HG02571 (cell line): Measurements from ENCODE around the gene NOL6.
A peak's percentile ranks its signal among the peaks of the same experiment; 100 is the strongest.
"Not testable (repeated sequence)": the region's sequence is repeated elsewhere in the genome, so short reads cannot be mapped to it uniquely, and the experiment has no call there.

Source experiments
- ATAC-seq: cut with Tn5 transposase; IDR thresholded peaks from one replicate; pipeline ENCODE4 v1.9.1; 2021; ENCODE audit warnings: mild to moderate bottlenecking, moderate library complexity; ENCODE audit not compliant: unreplicated experiment

The NOL6 gene, protein sequence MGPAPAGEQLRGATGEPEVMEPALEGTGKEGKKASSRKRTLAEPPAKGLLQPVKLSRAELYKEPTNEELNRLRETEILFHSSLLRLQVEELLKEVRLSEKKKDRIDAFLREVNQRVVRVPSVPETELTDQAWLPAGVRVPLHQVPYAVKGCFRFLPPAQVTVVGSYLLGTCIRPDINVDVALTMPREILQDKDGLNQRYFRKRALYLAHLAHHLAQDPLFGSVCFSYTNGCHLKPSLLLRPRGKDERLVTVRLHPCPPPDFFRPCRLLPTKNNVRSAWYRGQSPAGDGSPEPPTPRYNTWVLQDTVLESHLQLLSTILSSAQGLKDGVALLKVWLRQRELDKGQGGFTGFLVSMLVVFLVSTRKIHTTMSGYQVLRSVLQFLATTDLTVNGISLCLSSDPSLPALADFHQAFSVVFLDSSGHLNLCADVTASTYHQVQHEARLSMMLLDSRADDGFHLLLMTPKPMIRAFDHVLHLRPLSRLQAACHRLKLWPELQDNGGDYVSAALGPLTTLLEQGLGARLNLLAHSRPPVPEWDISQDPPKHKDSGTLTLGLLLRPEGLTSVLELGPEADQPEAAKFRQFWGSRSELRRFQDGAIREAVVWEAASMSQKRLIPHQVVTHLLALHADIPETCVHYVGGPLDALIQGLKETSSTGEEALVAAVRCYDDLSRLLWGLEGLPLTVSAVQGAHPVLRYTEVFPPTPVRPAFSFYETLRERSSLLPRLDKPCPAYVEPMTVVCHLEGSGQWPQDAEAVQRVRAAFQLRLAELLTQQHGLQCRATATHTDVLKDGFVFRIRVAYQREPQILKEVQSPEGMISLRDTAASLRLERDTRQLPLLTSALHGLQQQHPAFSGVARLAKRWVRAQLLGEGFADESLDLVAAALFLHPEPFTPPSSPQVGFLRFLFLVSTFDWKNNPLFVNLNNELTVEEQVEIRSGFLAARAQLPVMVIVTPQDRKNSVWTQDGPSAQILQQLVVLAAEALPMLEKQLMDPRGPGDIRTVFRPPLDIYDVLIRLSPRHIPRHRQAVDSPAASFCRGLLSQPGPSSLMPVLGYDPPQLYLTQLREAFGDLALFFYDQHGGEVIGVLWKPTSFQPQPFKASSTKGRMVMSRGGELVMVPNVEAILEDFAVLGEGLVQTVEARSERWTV

GRCh38 chr9:33473643-33474352, at the start of gene NOL6:
NOL6 (minus strand) TSS chr9:33473924; CDS start chr9:33473842, 82 bp downstream.
- ATAC-seq: peak; percentile 97

DNA sequence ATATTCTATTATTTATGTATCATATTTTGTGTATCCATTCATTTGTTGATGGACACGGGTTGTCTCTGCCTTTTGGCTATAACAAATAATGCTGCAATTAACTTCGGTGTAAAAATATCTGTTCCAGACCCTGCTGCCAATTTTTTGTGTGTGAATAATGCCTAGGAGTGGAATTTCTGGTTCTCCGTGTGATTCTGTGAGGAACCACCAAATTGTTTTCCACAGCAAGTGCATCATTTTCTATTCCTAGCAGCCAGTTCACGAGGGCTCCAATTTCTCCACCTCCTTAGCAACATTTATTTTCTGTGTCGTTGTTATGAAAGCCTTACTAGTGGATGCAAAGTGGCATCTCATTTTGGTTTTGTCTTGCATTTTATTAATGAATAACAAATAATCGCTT, 48.1 kb upstream of the NOL6 start:
- not testable (repeated sequence) for ATAC-seq

GRCh38 chr9:33517934-33518577, 44.3 kb upstream of the NOL6 start:
- not testable (repeated sequence) for ATAC-seq

- no peak for ATAC-seq
These were observed 43.6 kb upstream of the NOL6 start for GRCh38 chr9:33517373-33517772.

DNA sequence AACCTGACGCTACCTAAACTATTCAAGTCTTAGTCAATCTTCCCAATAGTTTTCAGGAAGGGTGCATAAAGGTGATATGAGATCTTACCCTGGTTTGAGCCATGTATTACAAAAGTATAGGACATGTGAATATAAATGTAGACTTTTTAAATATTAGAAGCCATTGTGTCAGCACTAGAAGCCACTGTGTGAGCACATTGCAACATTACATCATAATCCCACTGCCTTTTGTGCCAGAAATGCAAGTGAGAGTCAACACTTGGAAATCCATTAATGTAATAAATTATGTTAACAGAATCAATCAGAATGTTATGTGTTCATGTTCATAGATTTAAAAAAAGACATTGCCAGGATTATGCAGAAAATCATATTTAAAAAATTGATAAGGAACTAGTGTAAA, 42.7 kb upstream of the NOL6 start:
- ATAC-seq: not testable (repeated sequence)

GRCh38 chr9:33515342-33515995, 41.7 kb upstream of the NOL6 start:
- ATAC-seq: not testable (repeated sequence)

DNA sequence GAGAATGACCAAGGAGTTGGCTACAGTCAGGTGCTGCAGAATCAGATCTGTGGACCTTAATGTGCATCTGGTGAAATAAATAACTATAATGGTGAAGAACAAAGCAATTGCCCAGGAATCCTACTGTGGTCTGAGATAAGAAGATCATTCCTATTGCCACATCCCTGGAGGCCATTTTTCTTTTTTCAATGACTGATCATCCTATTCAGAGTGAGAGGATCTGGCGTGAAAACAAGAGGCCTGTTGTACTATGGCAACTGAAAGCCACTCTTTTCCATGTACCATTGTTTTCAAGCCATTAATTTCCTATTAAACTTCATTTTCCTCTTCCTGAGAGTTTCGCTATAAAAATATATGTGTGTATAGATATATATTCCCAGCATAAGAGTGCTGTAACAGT, 38.8 kb upstream of the NOL6 start:
- not testable (repeated sequence) for ATAC-seq

DNA sequence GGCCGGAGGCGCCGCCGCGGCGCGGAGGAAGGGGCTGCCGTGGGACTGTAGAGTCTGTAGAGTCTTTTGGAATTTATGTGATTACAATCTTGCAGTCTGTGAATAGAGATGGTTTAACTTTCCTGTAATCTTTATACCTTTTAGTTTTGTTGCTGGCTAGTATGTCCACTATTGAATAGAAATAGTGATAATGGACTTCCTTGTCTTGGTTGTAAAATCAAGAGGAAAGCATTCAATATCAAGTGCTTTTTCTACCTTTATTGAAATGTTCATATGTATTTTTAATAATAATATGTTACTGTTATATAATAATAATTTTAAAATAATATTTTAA, 37.4 kb upstream of the NOL6 start:
- not testable (repeated sequence) for ATAC-seq

DNA sequence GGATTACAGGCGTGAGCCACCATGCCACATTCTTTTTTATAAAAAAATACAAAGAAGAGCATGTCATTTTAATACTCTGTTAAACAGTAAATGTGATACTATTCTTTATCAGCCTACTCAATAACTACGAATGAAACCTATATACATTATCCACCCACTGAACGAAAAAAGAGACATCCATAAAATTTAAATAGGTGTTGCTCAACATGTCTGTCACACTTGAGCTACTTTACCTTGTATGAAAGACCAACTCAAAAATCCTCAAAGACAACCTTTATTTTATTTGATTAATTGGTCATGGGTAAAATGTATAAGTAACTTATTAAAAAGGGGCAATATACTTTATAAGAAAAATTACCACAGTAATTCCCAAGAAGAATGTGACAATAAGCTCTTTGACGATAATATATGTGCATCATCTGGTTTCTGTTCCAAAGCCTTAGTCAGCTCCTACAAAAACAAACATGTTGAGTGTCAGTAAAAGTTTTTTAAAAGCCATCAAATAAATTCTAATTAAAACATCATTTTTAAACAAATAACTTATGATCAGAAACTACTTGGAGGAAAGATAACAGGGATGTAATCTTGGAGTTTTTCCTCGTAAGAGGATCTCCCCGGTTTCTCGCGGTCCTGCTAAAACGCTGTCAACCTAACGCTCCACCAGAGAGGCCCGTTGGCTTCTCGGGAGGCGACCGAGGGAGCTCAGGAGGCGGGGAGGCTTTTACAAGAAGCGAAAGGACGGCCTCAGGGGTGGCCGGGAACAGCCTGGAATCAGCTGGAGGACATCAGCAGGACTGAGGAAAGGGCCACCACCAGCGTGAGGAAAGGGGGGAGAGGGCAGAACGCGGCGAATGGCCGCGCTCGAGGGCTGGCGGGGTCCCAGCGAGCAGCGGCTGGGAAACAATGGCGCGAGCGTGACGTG, 36.8 kb upstream of the NOL6 start:
- ATAC-seq: peak; percentile 61

- no peak for ATAC-seq
These were observed 33.1 kb upstream of the NOL6 start for GRCh38 chr9:33506626-33507370.

DNA sequence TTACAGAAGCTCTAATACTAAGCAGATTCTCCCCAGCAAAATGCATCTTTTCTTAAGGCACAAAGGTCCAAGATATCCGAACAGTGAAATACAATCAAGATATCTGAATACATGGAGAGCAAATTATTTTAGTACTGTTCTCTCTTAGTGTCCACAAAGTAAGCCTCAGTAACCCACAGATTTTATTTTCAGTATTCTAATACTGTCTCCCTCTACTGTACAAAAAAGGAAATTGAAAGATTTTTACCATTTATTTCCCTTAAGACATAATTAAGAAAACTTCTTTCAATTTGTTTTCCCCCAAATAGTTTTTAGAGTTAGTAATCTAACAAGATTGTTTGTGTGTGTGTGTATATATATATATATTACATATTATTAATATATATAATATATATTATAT, 24.7 kb upstream of the NOL6 start:
- no peak for ATAC-seq

- not testable (repeated sequence) for ATAC-seq
These were observed 20.1 kb upstream of the NOL6 start for GRCh38 chr9:33493819-33494218.

GRCh38 chr9:33489066-33489465, 15.3 kb upstream of the NOL6 start:
- no peak for ATAC-seq

DNA sequence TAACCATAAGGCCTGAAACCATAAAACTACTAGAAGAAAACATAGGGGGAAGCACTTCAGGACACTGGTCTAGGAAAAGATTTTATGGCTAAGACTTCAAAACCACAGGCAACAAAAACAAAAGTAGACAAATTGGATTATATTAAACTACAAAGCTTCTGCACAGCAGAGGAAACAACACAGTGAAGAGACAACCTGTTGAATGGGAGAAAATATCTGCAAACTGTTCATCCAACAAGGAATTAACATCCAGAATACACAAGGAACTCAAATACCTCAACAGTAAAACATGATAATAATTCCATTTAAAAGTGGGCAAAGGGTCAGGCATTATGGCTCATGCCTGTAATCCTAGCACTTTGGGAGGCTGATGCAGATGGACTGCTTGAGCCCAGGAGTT, 11.6 kb upstream of the NOL6 start:
- not testable (repeated sequence) for ATAC-seq

DNA sequence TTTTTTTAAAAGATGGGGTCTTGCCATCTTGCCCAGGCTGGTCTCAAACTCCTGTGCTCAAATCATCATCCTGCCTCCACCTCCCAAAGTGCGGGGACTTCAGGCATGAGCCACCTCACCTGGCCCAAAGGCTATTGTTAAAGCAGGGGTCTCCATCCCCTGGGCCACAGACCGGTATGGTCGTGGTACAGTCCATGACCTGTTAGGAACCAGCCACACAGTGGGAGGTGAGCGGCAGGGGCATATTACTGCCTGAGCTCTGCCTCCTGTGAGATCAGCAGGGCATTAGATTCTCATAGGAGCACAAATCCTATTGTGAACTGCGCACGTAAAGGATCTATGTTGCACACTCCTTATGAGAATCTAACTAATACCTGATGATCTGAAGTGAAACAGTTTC, 7.3 kb upstream of the NOL6 start:
- ATAC-seq: no peak

DNA sequence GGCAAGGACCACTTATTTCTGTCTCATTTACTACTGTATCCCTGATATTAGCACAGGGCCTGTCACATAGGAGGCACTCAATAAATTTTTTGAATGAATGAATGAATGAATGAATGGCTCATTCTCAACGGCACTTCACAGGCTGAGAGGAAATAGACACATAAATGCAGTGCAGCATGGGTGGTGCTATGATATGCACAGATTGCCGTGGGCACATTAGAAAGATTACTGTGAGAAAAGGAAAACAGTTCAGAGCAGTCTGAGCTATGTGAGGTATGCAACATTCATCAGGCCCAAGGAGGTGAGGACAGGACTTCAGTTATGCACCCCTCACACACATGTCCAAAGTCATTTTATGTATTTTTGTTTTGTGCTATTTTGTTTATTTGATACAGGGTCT, 6.4 kb upstream of the NOL6 start:
- no peak for ATAC-seq

DNA sequence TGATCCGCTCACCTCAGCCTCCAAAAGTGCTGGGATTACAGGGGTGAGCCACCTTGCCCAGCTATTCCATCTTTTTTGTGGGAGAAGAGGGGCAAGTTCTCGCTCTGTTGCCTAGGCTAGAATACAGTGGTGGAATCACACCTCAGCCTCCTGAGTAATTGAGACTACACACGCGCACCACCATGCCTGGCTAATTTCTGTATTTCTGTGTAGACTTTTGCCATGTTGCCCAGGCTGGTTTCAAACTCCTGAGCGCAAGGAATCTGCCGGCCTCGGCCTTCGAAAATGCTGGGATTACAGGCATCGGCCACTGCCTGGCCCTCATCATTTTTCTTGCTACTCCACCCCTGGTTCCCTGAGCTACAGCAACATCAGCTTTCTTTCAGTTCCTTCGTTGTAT, 2.8 kb upstream of the NOL6 start:
- ATAC-seq: no peak

DNA sequence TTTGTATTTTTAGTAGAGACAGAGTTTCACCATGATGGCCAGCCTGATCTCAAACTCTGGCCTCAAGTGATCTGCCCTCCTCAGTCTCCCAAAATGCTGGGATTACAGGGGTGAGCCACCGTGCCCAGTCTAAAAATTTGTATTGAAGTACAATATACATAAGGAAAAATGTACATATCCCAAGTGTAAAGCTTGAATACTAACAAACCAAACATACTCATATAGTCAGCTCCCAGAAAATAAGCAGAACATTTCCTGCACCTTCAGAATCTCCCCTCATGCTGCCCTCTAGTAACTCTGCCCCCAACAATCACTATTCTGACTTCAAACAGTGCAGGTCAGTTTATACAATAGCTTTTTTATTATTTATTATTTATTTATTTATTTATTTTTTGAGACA, 1.6 kb upstream of the NOL6 start:
- no peak for ATAC-seq
